GM23338 (cell line): ENCODE data around the gene PLA2G1B. TPM values are rescaled to one million over a fixed set of nuclear protein-coding genes. Genes with fewer than 3 reads are reported as not detected.
A peak's percentile ranks its signal among the peaks of the same experiment; 100 is the strongest.

Source experiments
- ATAC-seq: fragments of 200-7000 bp; cut with Tn5 transposase; 3 replicates; pipeline ENCODE4 v1.9.1; 2020
- DNase-seq: peaks from one replicate; pipeline ENCODE4 v3.0.0-alpha.2; 2015; ENCODE audit warnings: low spot score
- H2AFZ ChIP-seq: fragments of 200-600 bp; sonication (generic); 2 replicates; pipeline ENCODE4 v1.8.0; 2016; ENCODE audit warnings: antibody characterized with exemption, mild to moderate bottlenecking, moderate library complexity
- H3F3A ChIP-seq: fragments of 200-600 bp; sonication (generic); replicated peaks from 2 replicates; pipeline ENCODE4 v1.8.0; 2017; ENCODE audit warnings: antibody characterized with exemption, mixed run types, low read depth
- H3K27ac ChIP-seq: fragments of 200-600 bp; sonication (generic); 2 replicates; pipeline ENCODE4 v1.6.1; 2016; ENCODE audit warnings: low read depth
- H3K27me3 ChIP-seq: fragments of 200-600 bp; sonication (generic); 2 replicates; pipeline ENCODE4 v1.8.0; 2016; ENCODE audit warnings: mild to moderate bottlenecking, mixed run types, moderate library complexity; ENCODE audit not compliant: insufficient read depth
- H3K36me3 ChIP-seq: fragments of 200-600 bp; sonication (generic); 2 replicates; pipeline ENCODE4 v1.8.0; 2016; ENCODE audit warnings: mild to moderate bottlenecking; ENCODE audit not compliant: insufficient read depth
- H3K4me1 ChIP-seq: fragments of 200-600 bp; sonication (generic); 2 replicates; pipeline ENCODE4 v1.8.0; 2016; ENCODE audit warnings: mild to moderate bottlenecking, moderate library complexity; ENCODE audit not compliant: insufficient read depth
- H3K4me2 ChIP-seq: fragments of 200-600 bp; sonication (generic); 2 replicates; pipeline ENCODE4 v1.7.1; 2017; ENCODE audit warnings: mixed run types
- H3K4me3 ChIP-seq: fragments of 200-600 bp; sonication (generic); 2 replicates; pipeline ENCODE4 v1.6.1; 2016; ENCODE audit warnings: mixed run types
- H3K79me2 ChIP-seq: fragments of 200-600 bp; sonication (generic); replicated peaks from 2 replicates; pipeline ENCODE4 v1.8.0; 2017; ENCODE audit warnings: mild to moderate bottlenecking; ENCODE audit not compliant: insufficient read depth
- H3K9me2 ChIP-seq: fragments of 200-600 bp; sonication (generic); 2 replicates; pipeline ENCODE4 v1.8.0; 2017; ENCODE audit not compliant: insufficient read depth
- H4K20me1 ChIP-seq: fragments of 200-600 bp; sonication (generic); replicated peaks from 2 replicates; pipeline ENCODE4 v1.8.0; 2017; ENCODE audit warnings: mild to moderate bottlenecking; ENCODE audit not compliant: insufficient read depth
- H3K27ac Mint-ChIP-seq: 2 replicates; pipeline ENCODE4 v1.8.0; 2020; ENCODE audit warnings: inconsistent platforms, mild to moderate bottlenecking, moderate library complexity, mixed read lengths
- H3K27me3 Mint-ChIP-seq: 3 replicates; pipeline ENCODE4 v1.8.0; 2022; ENCODE audit warnings: low read depth, mild to moderate bottlenecking, moderate library complexity, mixed read lengths, inconsistent platforms; ENCODE audit not compliant: insufficient read depth, poor library complexity
- H3K36me3 Mint-ChIP-seq: 3 replicates; pipeline ENCODE4 v1.8.0; 2021; ENCODE audit warnings: low read depth, mild to moderate bottlenecking, inconsistent platforms, moderate library complexity, mixed read lengths
- H3K4me1 Mint-ChIP-seq: 3 replicates; pipeline ENCODE4 v1.8.0; 2020; ENCODE audit warnings: mild to moderate bottlenecking, inconsistent platforms, mixed read lengths
- H3K4me3 Mint-ChIP-seq: 3 replicates; pipeline ENCODE4 v1.8.0; 2021; ENCODE audit warnings: moderate library complexity, mild to moderate bottlenecking, inconsistent platforms, mixed read lengths
- H3K9me3 Mint-ChIP-seq: 3 replicates; pipeline ENCODE4 v1.8.0; 2020; ENCODE audit warnings: moderate library complexity, mild to moderate bottlenecking, inconsistent platforms, mixed read lengths
- CREB1 ChIP-seq: fragments of 250-450 bp; sonication (Bioruptor Pico); IDR thresholded peaks from 2 replicates; pipeline ENCODE4 v1.5.0; 2020; ENCODE audit warnings: low read depth, mild to moderate bottlenecking, moderate library complexity
- ETS1 ChIP-seq: IDR thresholded peaks from 2 replicates; pipeline ENCODE4 v1.6.1; 2016; ENCODE audit warnings: antibody characterized with exemption
- EZH2 ChIP-seq: fragments of 200-600 bp; sonication (generic); IDR thresholded peaks from one replicate; pipeline ENCODE4 v1.8.0; 2017; ENCODE audit warnings: antibody characterized with exemption, mild to moderate bottlenecking, low read depth; ENCODE audit not compliant: unreplicated experiment
- EZH2phosphoT487 ChIP-seq: fragments of 200-600 bp; sonication (generic); IDR thresholded peaks from one replicate; pipeline ENCODE4 v1.8.1; 2018; ENCODE audit warnings: antibody characterized with exemption; ENCODE audit not compliant: unreplicated experiment
- JUNB ChIP-seq: IDR thresholded peaks from one replicate; pipeline ENCODE4 v1.6.1; 2016; ENCODE audit warnings: antibody characterized with exemption; ENCODE audit not compliant: unreplicated experiment
- NANOG ChIP-seq: IDR thresholded peaks from 2 replicates; pipeline ENCODE4 v1.6.1; 2016; ENCODE audit warnings: antibody characterized with exemption, borderline replicate concordance
- POLR2AphosphoS5 ChIP-seq: IDR thresholded peaks from 2 replicates; pipeline ENCODE4 v1.6.1; 2016; ENCODE audit warnings: antibody characterized with exemption, low read depth
- REST ChIP-seq: IDR thresholded peaks from one replicate; pipeline ENCODE4 v1.6.1; 2018; ENCODE audit warnings: antibody characterized with exemption; ENCODE audit not compliant: unreplicated experiment
- ZNF114 ChIP-seq: fragments of 250-450 bp; sonication (Bioruptor Pico); IDR thresholded peaks from 2 replicates; pipeline ENCODE4 v1.5.0; 2020; ENCODE audit warnings: mild to moderate bottlenecking, moderate library complexity
- ZNF331 ChIP-seq: fragments of 250-450 bp; sonication (Bioruptor Pico); IDR thresholded peaks from 2 replicates; pipeline ENCODE4 v1.5.0; 2020; ENCODE audit warnings: low read depth, mild to moderate bottlenecking, moderate library complexity
- polyA plus RNA-seq: library from polyadenylated mRNA; unstranded; fragments of >200 nt; fragmentation: Nextera tagmentation; extraction: Ambion mirVana; gene quantifications from 2 replicates; pipeline ENCODE4 v1.2.1, GENCODE V29; 2016
- total RNA-seq: library from RNA; depleted of rRNA; stranded (reverse); fragments of >200 nt; shearing (Covaris generic); gene quantifications from 2 replicates; pipeline ENCODE4 v1.2.3, GENCODE V29; 2014
- TF ChIP-seq, protein P1 (sequence below), 2 experiments: fragments of 200-600 bp in 1 of 2; sonication (generic) in 1 of 2; conservative IDR thresholded peaks; 2 replicates each; pipeline versions ENCODE4 v1.5.1 to v1.6.1; 2016 to 2017; ENCODE audit warnings: antibody characterized with exemption in 2 of 2, low read depth in 2 of 2, mild to moderate bottlenecking in 2 of 2, moderate library complexity in 1 of 2

The PLA2G1B gene
- total and polyA plus RNA-seq, 2 experiments from 2014 or later: not detected

DNA sequence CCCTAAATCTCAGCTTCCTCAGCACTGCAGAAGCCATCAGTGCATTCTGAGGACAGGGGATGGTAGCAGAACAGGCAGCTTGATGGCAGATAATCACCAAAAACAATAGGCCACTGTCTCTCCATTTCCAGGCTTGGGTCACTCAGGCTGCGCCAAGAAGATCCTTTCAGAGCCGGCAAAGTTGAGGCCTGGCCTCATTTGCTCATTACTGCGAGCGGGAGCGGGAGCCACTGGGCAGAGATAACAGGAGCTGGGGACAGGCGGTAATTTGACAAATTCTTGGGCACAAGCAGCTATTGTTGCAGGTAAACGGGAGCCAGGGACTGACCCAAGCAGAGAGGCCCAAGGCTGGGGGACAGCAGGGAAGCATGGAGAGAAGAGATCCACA is 39.3 kb upstream of the PLA2G1B start:
- peaks cover 9% of the 10 kb centered on the region; the same call in 1 of the 2 replicates for H4K20me1 ChIP-seq
- peaks cover 48% of the 10 kb centered on the region for H3K4me1 ChIP-seq
- H3K36me3 ChIP-seq: no peaks in the 10 kb centered on the region
- peaks cover 30% of the 10 kb centered on the region for H3F3A ChIP-seq
- Mint-ChIP-seq H3K36me3 (peaks cover 52% of the 10 kb centered on the region), H3K4me3 (peak overlapping the region; percentile 88), H3K4me1 (peaks cover 73% of the 10 kb centered on the region), H3K27ac (no peak overlapping the region), H3K9me3 (no peaks in the 10 kb centered on the region; the same call in 2 of the 3 replicates), H3K27me3 (peaks cover 41% of the 10 kb centered on the region)
- H3K27me3 ChIP-seq: peaks cover 41% of the 10 kb centered on the region
- DNase-seq: no peak
- 0 out of 2 replicates have a peak, but pooled peaks cover 7% of the 10 kb centered on the region for H3K79me2 ChIP-seq
- H3K4me3 ChIP-seq: peak overlapping the region; percentile 79; the same call in 1 of the 2 replicates
- ATAC-seq: no peak
- no peaks in the 10 kb centered on the region for H3K9me2 ChIP-seq
- H2AFZ ChIP-seq: no peak overlapping the region
- TF ChIP-seq NANOG: no peak
- no peak for TF ChIP-seq ZNF331 (CRISPR knock-in tag)
- no peak for TF ChIP-seq ETS1
- TF ChIP-seq EZH2: no peak
- TF ChIP-seq ZNF114: no peak
- no peak for TF ChIP-seq EZH2phosphoT487
- no peak for TF ChIP-seq POLR2AphosphoS5
- TF ChIP-seq CREB1 (CRISPR knock-in tag): no peak
- no peak for TF ChIP-seq JUNB
- TF ChIP-seq, protein P1, sequence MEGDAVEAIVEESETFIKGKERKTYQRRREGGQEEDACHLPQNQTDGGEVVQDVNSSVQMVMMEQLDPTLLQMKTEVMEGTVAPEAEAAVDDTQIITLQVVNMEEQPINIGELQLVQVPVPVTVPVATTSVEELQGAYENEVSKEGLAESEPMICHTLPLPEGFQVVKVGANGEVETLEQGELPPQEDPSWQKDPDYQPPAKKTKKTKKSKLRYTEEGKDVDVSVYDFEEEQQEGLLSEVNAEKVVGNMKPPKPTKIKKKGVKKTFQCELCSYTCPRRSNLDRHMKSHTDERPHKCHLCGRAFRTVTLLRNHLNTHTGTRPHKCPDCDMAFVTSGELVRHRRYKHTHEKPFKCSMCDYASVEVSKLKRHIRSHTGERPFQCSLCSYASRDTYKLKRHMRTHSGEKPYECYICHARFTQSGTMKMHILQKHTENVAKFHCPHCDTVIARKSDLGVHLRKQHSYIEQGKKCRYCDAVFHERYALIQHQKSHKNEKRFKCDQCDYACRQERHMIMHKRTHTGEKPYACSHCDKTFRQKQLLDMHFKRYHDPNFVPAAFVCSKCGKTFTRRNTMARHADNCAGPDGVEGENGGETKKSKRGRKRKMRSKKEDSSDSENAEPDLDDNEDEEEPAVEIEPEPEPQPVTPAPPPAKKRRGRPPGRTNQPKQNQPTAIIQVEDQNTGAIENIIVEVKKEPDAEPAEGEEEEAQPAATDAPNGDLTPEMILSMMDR (conservative IDR thresholded peaks at IDR 0.05; ENCODE audit: low read depth in 2 of 2): no peak
- no peak for TF ChIP-seq REST
- H3K4me2 ChIP-seq: peak overlapping the region; percentile 99
- H3K27ac ChIP-seq: no peak overlapping the region
